Measurements from ENCODE around the gene TOGARAM2.

The TOGARAM2 gene

DNA sequence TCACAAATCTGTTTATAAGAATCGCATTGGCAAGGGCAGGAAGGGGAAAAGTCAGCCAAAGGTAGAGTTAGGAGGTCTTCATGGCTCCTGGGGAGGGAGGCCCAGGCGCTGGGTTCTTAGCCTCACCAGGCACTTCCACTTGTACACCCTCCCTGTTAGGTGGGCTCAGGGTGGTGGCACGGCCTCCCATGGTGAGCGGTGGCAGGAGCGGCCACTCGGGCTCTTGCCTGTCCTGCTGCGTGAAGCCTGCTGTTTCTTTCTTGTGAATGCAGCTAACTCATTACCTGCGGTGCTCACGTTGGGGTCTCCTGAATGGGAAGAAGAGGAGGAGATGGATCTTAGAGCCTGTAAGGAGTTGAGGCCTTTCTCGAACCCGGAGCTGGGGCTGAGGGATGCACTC lies 40.8 kb downstream of the TOGARAM2 start:
- DNase-seq (ENCODE audit: low spot score), result no peak

- no peak for DNase-seq (ENCODE audit: low spot score)
These were observed 41.6 kb downstream of the TOGARAM2 start for GRCh38 chr2:29022679-29023078.

DNA sequence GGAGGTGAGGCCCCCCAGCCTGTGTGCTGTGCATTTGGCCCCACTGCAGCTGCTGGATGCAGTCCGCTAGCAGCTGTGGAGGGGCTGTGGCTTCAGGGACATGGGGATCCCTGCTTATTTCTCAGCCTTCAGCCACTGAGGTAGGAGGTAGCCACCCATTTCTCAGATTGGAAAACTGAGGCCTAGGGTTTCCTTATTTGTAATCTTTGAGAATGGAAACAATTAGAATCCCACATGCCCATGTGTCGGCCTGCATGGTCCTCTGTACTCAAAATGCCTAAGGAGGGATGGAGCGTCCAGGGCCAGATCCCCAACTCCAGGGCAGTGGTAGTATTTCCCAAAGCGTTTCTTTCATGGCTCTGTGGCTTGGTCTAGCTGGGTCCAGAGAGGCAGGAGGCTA lies 42.1 kb downstream of the TOGARAM2 start:
- no peak for DNase-seq (ENCODE audit: low spot score)

DNA sequence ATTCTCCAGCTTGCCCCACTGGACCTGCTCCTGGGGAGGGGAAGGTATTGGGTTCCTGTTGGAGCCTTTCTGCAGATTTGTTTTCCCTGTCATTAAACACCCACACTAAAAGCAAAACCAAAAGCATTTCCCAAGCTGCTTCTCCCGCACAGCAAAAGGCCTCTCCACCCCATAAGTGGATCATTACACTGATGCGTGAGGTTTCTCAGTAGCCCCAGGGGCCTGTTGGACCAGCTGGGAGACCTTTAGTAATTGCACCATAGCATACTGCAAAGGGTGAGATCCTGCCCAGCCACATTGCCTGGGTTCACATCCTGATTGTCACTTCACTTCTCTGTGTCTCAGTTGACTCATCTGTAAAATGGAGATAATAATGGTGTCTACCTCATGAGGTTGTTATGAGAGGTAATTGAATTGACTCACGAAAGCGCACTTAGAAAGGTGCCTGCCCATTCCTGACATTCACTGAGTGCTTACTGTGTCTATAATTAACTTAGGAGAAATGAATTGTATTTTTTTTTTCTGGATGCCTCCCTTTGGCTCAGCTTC lies 43.9 kb downstream of the TOGARAM2 start:
- DNase-seq (ENCODE audit: low spot score), result no peak

DNA sequence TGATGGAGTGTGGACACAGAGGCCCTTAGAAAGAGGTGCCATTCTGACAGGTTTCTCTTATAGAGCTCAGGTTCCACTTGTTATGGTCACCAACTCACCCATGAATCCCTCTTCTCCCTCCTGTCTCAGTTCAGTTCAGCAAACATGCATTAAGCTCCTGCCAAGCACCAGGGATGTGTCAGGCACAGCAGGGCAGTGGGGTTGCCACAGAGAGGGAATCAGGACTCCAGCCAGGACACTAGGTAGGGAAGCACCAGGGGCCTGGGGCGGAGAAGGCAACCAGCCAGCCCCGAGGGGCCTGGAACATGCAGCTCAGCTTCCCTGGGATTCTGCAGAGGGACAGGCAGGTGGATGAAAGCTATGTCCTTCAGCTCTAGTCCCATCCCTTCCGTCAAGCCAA lies 44.6 kb downstream of the TOGARAM2 start:
- no peak for DNase-seq (ENCODE audit: low spot score)

- no peak for DNase-seq (ENCODE audit: low spot score)
These were observed 49.9 kb downstream of the TOGARAM2 start for GRCh38 chr2:29031046-29031445.

GRCh38 chr2:29032189-29032588 lies 51.1 kb downstream of the TOGARAM2 start:
- no peak for DNase-seq (ENCODE audit: low spot score)

GRCh38 chr2:29033172-29033571 lies 52.1 kb downstream of the TOGARAM2 start:
- DNase-seq (ENCODE audit: low spot score), result no peak

GRCh38 chr2:29033656-29034055 lies 52.6 kb downstream of the TOGARAM2 start:
- no peak for DNase-seq (ENCODE audit: low spot score)

GRCh38 chr2:29035016-29035745 lies 54.1 kb downstream of the TOGARAM2 start:
- no peak for DNase-seq (ENCODE audit: low spot score)

DNA sequence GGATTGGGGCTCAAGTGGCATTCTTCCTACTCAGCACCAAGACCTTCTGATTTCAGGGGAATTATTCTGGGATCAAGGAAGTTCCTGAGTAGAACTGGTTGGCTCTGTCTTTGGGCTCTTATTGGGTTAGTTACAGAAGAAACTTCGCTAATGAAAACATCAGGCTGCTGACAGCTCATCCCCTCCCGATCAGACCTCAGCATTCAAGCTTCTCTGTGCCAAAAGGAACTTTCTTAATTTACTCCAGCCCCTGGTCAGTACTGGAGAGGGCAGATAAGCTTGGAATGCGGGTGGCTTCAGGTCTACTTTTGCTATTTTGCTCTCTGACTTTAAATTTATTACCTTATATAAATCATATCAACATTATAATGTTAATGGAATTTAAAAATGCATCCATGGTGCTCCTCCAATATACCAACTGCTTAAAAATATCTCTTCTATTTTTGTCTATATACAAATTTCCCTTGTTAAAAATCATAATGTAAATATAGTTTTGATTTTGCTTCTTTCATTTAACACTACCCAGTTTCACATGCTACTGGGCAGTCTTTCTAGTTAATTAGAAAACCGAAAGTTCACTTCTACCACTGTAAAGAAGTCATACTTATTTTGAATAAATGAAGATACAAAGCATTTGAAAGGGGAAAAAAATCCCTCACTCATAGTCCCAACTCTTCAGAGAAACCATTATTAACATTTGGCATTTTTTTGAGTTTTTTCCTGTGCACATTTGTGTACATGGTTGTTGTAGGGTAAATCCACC lies 58.8 kb downstream of the TOGARAM2 start:
- no peak for DNase-seq (ENCODE audit: low spot score)

GRCh38 chr2:29040552-29040951 lies 59.5 kb downstream of the TOGARAM2 start:
- DNase-seq (ENCODE audit: low spot score), result no peak

DNA sequence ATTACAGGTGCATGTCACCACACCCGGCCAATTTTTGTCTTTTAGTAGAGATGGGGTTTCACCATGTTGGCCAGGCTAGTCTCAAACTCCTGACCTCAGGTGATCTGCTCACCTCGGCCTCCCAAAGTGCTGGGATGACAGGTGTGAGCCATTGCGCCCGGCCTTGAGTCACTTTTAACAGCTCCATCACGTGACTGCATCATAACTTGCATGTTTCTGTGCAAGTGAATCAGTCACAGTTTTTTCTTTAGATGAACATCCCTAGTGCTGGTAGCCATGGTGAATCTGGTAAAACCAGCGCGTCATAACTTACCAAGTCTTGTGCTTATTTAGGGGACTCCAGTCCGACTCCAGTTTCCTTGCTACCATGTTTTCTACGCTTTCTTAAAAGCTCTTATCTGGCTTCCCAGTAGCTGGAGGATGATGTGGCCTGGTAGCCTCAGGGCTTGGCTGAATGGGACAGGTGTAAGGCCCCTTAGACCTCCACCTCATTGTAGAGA lies 60.1 kb downstream of the TOGARAM2 start:
- no peak for DNase-seq (ENCODE audit: low spot score)

DNA sequence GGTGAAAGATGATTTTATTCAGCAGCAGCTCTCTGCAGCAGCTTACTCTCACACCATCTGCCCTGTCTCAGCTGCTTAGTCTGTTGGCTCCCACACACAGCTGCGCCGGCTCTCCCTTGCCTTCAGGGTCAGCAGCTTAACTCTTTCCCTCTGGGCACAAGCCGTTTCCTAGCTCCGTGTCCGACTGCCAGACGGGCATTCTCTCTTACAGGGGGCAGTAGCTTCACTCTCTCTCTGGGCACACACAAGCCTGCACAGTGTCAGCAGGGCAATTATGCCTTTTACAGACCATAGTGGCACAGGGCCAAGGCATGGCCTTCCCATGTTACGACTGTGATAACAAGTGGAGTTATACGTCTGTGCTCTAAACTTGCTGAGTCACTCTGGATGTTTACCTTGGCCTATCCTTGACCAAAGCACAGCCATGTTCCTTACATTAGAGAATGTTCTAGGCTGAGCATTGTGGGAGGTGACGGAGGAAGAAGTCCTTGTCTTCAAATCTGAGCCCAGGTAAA lies 61.5 kb downstream of the TOGARAM2 start:
- DNase-seq (ENCODE audit: low spot score), result no peak

DNA sequence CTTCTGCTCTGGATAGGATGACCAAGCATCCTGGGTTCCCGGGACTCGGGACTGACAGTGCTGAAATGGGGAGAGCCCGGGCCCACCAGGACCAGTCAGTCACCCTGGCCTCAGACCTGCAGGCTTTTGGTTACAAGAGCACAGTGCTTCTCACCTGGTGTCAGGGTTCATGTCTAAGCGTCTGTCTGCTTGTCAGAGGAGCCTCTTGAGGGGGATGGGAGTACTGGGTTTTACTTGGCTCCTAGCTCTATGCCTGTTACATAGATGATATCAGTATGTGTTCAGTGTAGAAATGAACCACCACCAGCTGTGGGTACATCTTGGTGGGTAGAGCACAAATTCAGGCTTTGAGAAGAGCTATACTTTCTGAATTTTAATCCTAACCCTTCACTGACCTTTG lies 63.4 kb downstream of the TOGARAM2 start:
- no peak for DNase-seq (ENCODE audit: low spot score)

DNA sequence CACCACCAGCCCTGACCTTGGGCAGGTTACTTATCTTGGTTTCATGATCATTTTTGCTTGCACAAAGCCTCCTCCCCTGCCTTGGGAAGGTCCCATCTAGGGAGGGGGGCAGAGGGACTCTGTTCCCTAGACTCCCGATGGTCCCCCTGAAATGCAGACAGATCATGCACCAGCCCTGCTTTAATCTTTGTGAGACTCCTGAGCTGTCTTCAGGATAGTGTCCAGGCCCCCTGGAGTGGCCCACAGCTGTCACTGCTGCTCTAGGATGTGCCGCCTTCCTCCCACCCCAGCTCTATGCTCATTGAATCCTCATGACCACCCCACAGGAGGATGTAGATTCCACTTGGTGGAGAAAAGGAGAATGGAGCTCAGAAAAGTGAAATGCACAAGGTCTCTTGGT lies 65.2 kb downstream of the TOGARAM2 start:
- no peak for DNase-seq (ENCODE audit: low spot score)

DNA sequence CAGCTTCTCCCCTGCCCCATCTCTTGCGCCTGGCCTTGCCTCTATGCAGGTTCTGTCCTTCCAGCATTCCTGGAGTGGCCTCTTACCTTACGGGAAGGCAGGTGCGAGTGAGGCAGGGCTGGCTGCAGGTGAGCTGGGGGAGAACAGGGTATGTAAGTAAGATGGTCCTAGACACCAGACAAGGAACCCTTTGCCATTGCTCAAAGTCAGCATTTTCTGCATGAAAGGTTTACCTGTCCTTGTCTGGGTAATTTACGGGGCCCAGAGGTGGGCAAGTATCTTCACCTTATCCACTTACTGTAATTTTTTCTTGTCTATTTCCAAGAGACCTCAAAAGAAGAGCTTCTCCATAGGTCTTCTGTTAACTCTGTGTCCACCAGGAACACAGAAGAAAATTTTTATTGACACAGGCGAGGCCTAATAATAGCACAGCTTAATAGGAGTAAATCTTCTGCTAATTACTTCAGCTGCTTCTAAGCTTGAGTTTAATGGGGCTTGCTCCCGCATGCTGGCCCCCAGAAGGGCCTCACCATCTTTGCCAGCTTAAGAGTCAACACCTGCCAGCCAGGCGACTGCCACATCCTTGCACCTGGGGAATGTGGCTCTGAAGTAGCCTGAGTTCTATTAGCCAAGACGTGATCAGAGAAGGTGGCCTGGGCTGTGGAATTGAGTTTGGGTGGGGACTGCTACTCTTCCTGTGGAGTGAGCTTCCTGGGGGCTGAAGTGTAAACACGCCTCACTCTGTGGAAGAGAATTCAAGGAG lies 66.2 kb downstream of the TOGARAM2 start:
- no peak for DNase-seq (ENCODE audit: low spot score)

- no peak for DNase-seq (ENCODE audit: low spot score)
These were observed 69.5 kb downstream of the TOGARAM2 start for GRCh38 chr2:29050591-29050990.

- no peak for DNase-seq (ENCODE audit: low spot score)
These were observed 70.6 kb downstream of the TOGARAM2 start for GRCh38 chr2:29051730-29052129.

DNA sequence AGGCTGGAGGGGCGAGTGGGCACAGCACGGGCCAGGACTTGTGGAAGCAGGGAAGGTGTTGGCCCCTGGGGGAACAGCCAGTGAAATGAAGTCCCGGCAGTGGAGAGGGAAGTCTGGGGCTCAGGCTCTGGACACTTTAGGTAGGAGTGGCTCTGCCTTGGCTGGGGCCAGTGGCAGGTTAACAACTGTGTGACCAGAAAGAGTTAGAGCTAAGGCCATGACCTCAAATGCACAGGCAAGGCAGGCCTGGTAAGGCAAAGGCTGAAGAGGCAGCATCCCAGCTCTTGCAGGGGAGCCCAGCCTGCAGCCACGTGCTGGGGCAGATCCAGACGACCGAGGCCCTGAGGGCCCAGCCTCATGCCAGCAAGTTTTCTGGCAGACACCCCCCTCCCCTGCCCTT lies 71.7 kb downstream of the TOGARAM2 start:
- no peak for DNase-seq (ENCODE audit: low spot score)

DNA sequence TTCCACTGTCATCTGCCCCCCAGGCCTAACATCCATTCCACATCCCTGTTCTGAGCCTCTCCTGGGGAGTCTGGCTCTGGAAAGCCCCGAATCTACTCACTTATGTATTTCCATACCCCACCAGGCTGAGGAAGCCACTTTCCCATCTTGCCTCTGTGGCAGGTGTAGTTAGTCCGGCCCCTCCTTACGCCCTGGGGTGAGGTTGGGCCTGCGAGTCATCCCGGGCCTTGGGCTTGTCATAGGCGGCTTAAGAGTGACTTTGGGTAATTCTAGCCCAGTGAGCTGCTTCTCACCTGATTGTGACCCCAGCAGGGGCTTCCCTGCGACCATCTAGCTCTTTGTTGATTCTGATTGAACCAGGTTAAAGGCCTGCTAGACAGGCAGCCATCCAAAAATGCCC lies 72.1 kb downstream of the TOGARAM2 start:
- DNase-seq (ENCODE audit: low spot score), result no peak
